ENCODE data around the gene SRPK2.
A peak's percentile ranks its signal among the peaks of the same experiment; 100 is the strongest.
"Not testable (repeated sequence)": the region's sequence is repeated elsewhere in the genome, so short reads cannot be mapped to it uniquely, and the experiment has no call there.

Gene SRPK2

GRCh38 chr7:105353752-105354328, 34.9 kb downstream of the SRPK2 start:
- peak; percentile 69 for DNase-seq (ENCODE audit: low read depth)
- TF ChIP-seq CTCF (conservative IDR thresholded peaks at IDR 0.05; ENCODE audit: low read length): no peak
- H3K4me3 ChIP-seq (ENCODE audit: low read length): no peak overlapping the region

GRCh38 chr7:105352901-105353668, 35.6 kb downstream of the SRPK2 start:
- no peak overlapping the region for H3K4me3 ChIP-seq (ENCODE audit: low read length)
- no peak for TF ChIP-seq CTCF (conservative IDR thresholded peaks at IDR 0.05; ENCODE audit: low read length)
- no peak for DNase-seq (ENCODE audit: low read depth)

- peak; percentile 98 for DNase-seq (ENCODE audit: low read depth)
- no peak for TF ChIP-seq CTCF (conservative IDR thresholded peaks at IDR 0.05; ENCODE audit: low read length)
- peak overlapping the region; percentile 12; the same call in 1 of the 2 replicates for H3K4me3 ChIP-seq (ENCODE audit: low read length)
Measured at GRCh38 chr7:105352018-105352612, 36.6 kb downstream of the SRPK2 start.

GRCh38 chr7:105350906-105351305, 37.8 kb downstream of the SRPK2 start:
- H3K4me3 ChIP-seq (ENCODE audit: low read length): no peak overlapping the region
- no peak for DNase-seq (ENCODE audit: low read depth)
- TF ChIP-seq CTCF (conservative IDR thresholded peaks at IDR 0.05; ENCODE audit: low read length): no peak

GRCh38 chr7:105348177-105348576, 40.5 kb downstream of the SRPK2 start:
- DNase-seq (ENCODE audit: low read depth); H3K4me3 ChIP-seq (ENCODE audit: low read length): not testable (repeated sequence)

- TF ChIP-seq CTCF (conservative IDR thresholded peaks at IDR 0.05; ENCODE audit: low read length): no peak
- no peak overlapping the region for H3K4me3 ChIP-seq (ENCODE audit: low read length)
- DNase-seq (ENCODE audit: low read depth): peak; percentile 48
Measured at GRCh38 chr7:105346593-105347322, 42.0 kb downstream of the SRPK2 start.

- no peak for DNase-seq (ENCODE audit: low read depth)
- TF ChIP-seq CTCF (conservative IDR thresholded peaks at IDR 0.05; ENCODE audit: low read length): no peak
- no peak overlapping the region for H3K4me3 ChIP-seq (ENCODE audit: low read length)
Measured at GRCh38 chr7:105346138-105346537, 42.6 kb downstream of the SRPK2 start.
